ENCODE measurements around the gene KISS1R.
"Not testable (repeated sequence)": the region's sequence is repeated elsewhere in the genome, so short reads cannot be mapped to it uniquely, and the experiment has no call there.

The KISS1R gene

DNA sequence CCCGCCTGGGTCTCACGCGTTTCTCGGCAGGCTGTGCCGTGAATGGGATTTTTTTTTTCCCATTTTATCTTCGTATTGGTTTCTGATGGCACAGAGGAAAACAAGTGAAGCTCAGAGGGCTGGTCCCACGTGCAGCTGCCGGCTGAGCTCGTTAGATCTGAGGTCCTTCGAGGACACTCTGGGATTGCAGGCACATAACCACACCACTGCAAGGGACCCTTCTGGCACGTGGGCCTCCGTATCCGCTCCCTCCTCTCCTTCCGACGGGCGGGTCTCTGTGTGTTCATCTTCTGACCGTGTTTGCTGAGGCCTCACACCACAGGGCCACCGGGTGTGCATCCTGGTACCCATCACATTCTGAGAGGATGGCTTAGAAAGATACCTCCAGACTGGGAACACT lies 41.0 kb upstream of the KISS1R start:
- DNase-seq (ENCODE audit: low read depth), result no peak
- in situ Hi-C loops (cut with HindIII; ENCODE audit: low sequenced_read_pairs), result no loop called here
- no peak overlapping the region for H3K4me3 ChIP-seq (ENCODE audit: low read depth, low read length)
- TF ChIP-seq, protein P1, sequence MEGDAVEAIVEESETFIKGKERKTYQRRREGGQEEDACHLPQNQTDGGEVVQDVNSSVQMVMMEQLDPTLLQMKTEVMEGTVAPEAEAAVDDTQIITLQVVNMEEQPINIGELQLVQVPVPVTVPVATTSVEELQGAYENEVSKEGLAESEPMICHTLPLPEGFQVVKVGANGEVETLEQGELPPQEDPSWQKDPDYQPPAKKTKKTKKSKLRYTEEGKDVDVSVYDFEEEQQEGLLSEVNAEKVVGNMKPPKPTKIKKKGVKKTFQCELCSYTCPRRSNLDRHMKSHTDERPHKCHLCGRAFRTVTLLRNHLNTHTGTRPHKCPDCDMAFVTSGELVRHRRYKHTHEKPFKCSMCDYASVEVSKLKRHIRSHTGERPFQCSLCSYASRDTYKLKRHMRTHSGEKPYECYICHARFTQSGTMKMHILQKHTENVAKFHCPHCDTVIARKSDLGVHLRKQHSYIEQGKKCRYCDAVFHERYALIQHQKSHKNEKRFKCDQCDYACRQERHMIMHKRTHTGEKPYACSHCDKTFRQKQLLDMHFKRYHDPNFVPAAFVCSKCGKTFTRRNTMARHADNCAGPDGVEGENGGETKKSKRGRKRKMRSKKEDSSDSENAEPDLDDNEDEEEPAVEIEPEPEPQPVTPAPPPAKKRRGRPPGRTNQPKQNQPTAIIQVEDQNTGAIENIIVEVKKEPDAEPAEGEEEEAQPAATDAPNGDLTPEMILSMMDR (IDR thresholded peaks at IDR 0.05; ENCODE audit: low read depth, low read length, missing control alignments), result no peak

DNA sequence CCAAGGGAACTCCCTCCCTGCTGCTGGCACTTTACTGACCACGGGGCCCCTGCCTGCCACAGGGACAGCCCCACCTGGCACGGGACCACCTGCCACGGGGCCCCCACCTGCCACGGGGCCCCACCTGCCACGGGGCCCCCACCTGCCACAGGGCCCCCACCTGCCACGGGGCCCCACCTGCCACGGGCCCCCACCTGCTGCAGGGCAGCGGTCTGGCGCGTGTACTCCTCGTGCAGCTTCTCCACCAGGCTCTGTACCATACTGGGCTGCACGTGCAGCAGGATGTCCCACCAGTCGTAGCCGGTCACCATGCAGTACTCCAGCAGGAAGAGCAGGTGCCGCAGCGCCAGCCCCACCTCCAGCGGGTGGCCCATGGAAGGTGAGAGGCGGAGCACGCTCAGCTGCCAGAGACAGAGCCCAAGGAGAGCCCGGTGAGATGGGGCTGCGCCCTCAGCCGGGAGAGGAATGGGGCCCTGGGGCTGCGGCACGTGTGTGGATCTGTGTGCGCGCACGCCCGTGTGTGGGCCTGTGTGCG lies 40.3 kb upstream of the KISS1R start:
- DNase-seq (ENCODE audit: low read depth), result no peak

DNA sequence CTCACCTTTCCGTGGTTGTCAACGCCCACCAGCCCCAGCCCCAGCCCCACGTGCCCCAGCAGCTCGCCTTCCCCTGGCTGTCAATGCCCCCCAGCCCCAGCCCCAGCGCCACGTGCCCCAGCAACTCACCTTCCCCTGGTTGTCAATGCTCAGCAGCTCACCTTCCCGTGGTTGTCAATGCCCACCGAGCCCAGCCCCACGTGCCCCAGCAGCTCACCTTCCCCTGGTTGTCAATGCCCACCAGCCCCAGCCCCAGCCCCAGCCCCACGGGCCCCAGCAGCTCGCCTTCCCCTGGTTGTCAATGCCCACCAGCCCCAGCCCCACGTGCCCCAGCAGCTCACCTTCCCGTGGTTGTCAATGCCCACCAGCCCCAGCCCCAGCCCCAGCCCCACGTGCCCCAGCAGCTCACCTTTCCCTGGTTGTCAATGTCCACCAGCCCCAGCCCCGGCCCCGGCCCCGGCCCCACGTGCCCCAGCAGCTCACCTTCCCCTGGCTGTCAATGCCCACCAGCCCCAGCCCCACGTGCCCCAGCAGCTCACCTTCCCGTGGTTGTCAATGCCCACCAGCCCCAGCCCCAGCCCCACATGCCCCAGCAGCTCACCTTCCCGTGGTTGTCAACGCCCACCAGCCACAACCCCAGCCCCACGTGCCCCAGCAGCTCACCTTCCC lies 39.0 kb upstream of the KISS1R start:
- H3K4me3 ChIP-seq (ENCODE audit: low read depth, low read length); in situ Hi-C loops (cut with HindIII; ENCODE audit: low sequenced_read_pairs); DNase-seq (ENCODE audit: low read depth): not testable (repeated sequence)

More for the DNA sequence above, 40.3 kb upstream of the KISS1R start:
- H3K4me3 ChIP-seq (ENCODE audit: low read depth, low read length), result no peak overlapping the region
- in situ Hi-C loops (cut with HindIII; ENCODE audit: low sequenced_read_pairs), result no loop called here
- TF ChIP-seq, protein P1 (IDR thresholded peaks at IDR 0.05; ENCODE audit: low read depth, low read length, missing control alignments), result no peak

DNA sequence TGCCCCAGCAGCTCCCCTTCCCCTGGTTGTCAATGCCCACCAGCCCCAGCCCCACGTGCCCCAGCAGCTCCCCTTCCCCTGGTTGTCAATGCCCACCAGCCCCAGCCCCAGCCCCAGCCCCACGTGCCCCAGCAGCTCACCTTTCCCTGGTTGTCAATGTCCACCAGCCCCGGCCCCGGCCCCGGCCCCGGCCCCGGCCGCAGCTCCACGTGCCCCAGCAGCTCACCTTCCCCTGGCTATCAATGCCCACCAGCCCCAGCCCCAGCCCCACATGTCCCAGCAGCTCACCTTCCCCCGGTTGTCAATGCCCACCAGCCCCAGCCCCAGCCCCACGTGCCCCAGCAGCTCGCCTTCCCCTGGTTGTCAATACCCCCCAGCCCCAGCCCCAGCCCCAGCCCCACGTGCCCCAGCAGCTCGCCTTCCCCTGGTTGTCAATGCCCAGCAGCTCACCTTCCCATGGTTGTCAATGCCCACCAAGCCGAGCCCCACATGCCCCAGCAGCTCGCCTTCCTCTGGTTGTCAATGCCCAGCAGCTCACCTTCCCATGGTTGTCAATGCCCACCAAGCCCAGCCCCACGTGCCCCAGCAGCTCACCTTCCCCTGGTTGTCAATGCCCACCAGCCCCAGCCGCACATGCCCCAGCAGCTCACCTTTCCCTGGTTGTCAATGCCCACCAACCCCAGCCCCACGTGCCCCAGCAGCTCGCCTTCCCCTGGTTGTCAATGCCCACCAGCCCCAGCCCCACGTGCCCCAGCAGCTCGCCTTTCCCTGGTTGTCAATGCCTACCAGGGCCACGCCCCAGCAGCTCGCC lies 38.2 kb upstream of the KISS1R start:
- in situ Hi-C loops (cut with HindIII; ENCODE audit: low sequenced_read_pairs); H3K4me3 ChIP-seq (ENCODE audit: low read depth, low read length); DNase-seq (ENCODE audit: low read depth): not testable (repeated sequence)

DNA sequence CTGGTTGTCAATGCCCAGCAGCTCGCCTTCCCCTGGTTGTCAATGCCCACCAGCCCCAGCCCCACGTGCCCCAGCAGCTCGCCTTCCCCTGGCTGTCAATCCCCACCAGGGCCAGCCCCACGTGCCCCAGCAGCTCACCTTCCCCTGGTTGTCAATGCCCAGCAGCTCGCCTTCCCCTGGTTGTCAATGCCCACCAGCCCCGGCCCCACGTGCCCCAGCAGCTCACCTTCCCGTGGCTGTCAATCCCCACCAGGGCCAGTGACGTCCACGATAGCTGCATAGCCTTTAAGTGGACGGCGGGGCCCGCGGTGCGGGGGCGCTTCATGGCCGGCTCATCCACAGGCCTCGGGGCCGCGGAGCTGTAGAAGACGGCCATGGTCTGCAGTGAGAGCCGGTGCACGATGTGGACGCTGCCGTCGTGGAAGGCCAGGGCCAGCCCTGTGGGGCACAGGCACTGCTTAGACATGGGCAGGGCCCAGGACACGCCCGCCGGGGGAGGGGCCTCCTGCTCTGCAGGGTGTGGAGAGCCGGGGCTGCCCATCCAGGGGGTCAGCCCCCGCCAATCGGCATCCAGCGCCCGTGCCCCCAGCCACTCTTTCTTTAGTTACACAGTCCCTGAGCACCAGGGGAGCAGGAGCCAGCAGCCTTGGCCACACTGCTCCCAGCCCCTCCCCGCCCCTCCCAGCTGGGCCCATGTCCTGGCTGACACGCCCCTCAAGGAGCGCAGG lies 37.3 kb upstream of the KISS1R start:
- in situ Hi-C loops (cut with HindIII; ENCODE audit: low sequenced_read_pairs), result no loop called here
- TF ChIP-seq, protein P1 (IDR thresholded peaks at IDR 0.05; ENCODE audit: low read depth, low read length, missing control alignments), result no peak

DNA sequence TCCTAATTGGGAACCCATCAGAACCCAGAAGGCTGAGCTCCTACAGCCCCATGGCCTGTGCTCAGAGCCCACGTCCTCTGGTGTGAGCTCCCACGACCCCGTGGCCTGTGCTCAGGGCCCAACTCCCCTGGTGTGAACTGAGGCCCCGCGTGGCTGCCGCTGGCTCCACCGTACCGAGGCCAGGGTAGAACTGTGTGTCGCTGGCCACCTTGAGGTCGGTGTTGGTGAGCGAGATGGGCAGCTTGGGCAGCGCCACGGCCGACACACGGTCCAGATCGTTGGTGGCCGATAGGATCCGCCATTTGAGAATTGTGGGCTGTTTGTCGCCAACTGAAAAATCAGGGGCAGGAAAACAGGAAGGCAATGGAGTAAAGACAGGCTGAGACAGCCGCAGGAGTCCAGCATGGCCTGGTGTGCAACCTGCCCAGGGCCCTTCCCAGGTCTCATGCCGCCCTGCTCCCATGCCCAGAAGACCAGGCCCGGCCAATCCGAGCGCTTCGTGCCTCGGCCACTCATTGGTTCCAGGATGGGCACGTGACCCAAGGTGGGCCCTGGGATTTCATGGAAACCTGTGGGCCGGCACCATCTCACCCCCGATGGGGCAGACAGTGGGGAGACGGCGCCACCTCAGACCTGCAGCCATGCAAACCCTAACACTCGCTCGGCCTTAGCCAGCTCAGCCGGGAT lies 35.6 kb upstream of the KISS1R start:
- TF ChIP-seq, protein P1 (IDR thresholded peaks at IDR 0.05; ENCODE audit: low read depth, low read length, missing control alignments), result no peak
- DNase-seq (ENCODE audit: low read depth), result no peak
- H3K4me3 ChIP-seq (ENCODE audit: low read depth, low read length), result no peak overlapping the region
- in situ Hi-C loops (cut with HindIII; ENCODE audit: low sequenced_read_pairs), result no loop called here

More for the DNA sequence above, 37.3 kb upstream of the KISS1R start:
- no peak overlapping the region for H3K4me3 ChIP-seq (ENCODE audit: low read depth, low read length)
- no peak for DNase-seq (ENCODE audit: low read depth)

DNA sequence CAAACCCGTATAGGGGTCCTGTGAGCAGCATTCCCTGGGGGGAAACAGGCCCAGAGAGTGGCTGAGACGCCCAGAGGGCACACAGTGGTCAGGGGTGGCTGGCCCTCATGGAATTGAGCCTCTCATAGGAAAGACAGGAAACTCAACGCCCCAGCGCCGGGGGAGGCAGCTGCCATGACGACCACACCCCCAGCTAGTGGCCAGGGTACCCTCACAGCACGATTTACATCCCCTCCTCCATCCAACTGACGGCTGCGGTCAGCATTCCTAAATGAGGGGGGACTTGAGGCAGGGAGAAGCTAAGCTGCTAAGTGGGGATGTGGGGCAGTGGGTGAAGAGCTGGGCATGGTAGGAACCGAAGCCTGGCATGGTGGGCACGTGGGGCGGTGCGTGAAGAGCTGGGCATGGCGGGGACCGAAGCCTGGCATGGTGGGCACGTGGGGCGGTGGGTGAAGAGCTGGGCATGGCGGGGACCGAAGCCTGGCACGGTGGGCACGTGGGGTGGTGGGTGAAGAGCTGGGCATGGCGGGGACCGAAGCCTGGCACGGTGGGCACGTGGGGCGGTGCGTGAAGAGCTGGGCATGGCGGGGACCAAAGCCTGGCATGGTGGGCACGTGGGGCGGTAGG lies 34.1 kb upstream of the KISS1R start:
- TF ChIP-seq, protein P1 (IDR thresholded peaks at IDR 0.05; ENCODE audit: low read depth, low read length, missing control alignments), result no peak
- in situ Hi-C loops (cut with HindIII; ENCODE audit: low sequenced_read_pairs), result no loop called here
- no peak for DNase-seq (ENCODE audit: low read depth)
- H3K4me3 ChIP-seq (ENCODE audit: low read depth, low read length), result no peak overlapping the region

Measured in astrocyte of the cerebellum (primary cell).